GM19324 (cell line): Measurements from ENCODE around the gene CEP126.
"Not testable (repeated sequence)": the region's sequence is repeated elsewhere in the genome, so short reads cannot be mapped to it uniquely, and the experiment has no call there.

Source experiments
- ATAC-seq: cut with Tn5 transposase; IDR thresholded peaks from one replicate; pipeline ENCODE4 v1.9.1; 2021; ENCODE audit warnings: mild to moderate bottlenecking, moderate library complexity; ENCODE audit not compliant: unreplicated experiment, low FRiP score

Gene CEP126

GRCh38 chr11:101929294-101929915 is 14.6 kb downstream of the CEP126 start:
- no peak for ATAC-seq

DNA sequence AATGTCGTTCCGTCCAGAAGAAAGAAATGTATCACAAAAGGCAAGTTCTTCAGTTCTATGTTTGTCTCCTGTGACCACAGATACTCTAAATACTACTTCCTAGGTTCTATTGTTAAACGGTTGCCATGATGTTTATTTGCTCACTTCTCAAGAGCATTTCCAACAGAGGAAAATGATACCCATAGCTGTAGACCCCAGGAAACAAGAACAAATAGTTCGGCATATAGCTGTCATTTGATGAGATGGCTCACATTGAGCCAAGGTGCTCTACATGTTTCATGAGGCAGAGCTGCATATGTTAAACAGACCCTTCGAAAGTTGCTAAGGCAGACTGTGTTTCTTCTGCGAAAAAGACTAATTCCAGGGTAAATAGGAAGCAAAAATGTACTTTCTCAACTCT is 16.9 kb downstream of the CEP126 start:
- ATAC-seq: no peak

GRCh38 chr11:101940901-101941520 is 26.2 kb downstream of the CEP126 start:
- ATAC-seq: no peak

- ATAC-seq: no peak
These were observed 30.1 kb downstream of the CEP126 start for GRCh38 chr11:101944923-101945322.

- no peak for ATAC-seq
These were observed 30.6 kb downstream of the CEP126 start for GRCh38 chr11:101945448-101945847.

DNA sequence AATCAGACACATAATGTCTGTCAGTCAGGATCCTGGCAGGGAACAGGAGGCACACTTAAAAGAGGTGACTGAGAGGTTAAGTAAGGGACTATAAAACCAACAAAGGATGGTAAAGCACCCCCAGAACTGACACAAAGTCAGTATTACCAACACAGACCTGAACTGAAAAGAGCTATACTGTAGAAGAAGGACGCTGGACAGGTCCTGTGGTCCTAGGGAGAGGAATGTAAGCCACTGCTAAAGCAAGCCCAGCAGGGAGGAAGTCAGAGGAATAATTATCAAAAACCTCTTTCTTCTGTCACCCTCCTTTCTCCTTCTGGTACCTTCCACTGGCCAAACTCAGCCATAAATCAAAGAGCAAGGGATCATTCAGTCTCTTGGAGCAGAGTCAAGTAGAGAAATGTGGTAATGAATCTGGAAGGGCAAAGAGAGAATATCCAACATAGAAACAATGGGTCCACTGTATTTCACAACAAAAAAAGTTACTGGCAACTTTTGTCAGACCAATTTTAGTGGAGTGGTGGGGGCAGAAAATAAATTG is 34.9 kb downstream of the CEP126 start:
- no peak for ATAC-seq

DNA sequence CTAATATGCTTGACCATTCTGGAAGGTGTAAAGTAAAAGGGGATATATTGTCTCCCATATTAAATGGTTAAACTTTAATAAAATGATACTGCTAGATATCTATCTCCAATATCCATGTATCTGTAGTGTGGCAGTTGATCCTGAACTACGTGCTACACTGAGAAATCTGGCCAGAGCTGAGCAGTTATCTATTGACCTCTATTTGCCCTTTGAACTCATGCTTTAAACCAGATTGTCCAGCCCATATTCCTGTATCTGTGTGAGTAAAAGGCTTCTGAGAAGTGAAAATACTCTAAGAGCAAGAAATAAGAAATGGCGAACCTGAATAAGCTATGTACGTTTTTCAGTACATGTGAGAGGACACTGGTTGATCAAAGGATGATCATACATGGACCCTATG is 40.5 kb downstream of the CEP126 start:
- ATAC-seq: no peak

GRCh38 chr11:101955701-101956100 is 40.9 kb downstream of the CEP126 start:
- ATAC-seq: no peak

DNA sequence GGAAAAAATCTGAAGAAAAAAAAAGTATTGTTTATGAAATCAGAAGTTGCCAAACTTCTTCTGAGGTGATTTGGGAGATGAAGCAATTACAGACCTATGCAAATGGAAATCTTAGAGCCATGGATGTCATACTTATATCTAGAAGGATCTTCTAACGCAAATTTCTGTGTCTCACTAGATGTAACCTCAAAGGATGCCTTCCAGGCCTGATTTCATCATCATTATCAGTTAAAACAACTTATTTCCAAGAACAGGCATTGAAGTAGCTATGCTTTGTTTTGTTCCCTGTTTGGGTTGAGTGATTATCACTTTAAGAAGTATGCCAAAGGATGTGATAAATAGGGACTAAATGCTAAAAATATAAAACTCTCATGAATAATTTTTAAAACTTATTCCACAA is 45.4 kb downstream of the CEP126 start:
- no peak for ATAC-seq

GRCh38 chr11:101964200-101964599 is 49.4 kb downstream of the CEP126 start:
- not testable (repeated sequence) for ATAC-seq

GRCh38 chr11:101974255-101974654 is 59.4 kb downstream of the CEP126 start:
- no peak for ATAC-seq

DNA sequence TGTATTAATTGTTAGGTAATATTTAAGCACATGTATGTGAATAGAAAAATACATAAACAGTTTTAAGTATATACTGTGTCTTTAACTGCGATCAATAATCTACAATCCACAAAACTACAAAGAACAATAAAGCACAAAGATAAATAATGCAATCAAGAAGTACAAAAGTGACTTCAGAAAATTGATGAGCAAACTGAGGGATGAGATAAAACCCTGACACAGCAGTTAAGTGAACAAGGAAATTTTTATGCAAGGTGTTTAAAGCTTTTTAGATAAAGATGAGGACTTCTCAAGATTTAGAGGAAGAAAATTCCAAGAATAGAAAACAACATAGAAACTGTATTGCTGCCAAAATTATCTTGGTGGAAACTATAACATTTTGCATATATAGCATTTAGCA is 60.0 kb downstream of the CEP126 start:
- no peak for ATAC-seq

DNA sequence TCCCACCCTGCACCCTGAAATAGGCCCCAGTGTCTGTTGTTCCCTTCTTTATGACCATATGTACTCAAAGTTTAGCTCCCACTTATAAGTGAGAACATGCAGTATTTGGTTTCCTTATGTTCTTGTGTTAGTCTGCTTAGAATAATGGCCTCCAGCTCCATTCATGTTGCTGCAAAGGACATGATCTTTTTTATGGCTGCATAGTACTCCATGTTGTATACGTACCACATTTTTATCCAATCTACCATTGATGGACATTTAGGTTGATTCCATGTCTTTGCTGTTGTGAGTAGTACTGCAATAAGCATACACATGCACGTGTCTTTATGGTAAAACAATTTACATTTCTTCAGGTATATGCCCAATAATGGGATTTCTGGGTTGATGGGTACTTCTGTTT is 60.9 kb downstream of the CEP126 start:
- ATAC-seq: no peak

GRCh38 chr11:101987370-101987769 is 72.6 kb downstream of the CEP126 start:
- ATAC-seq: no peak

- no peak for ATAC-seq
These were observed 78.4 kb downstream of the CEP126 start for GRCh38 chr11:101993172-101993571.

GRCh38 chr11:101994052-101994469 is 79.3 kb downstream of the CEP126 start:
- ATAC-seq: not testable (repeated sequence)

DNA sequence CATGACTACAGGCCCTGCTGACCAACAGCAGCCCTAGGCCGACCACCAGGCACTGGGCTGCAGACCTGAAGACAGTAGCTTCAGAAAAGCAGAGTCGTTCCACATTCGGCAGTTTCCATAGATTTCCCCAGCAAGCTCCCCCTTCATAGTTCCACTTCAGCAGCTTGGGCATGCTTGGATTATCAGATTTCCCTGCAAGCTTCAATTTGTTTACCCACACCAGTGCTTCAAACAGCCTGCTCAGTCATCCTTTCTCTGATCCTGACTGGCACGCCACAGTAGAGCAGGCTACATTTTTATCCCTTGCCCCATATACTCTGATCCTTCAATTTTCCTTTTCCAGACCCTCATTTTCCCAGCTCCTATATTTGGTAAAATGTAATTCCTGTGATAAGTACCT is 81.3 kb downstream of the CEP126 start:
- no peak for ATAC-seq

GRCh38 chr11:102001657-102002338 is 87.0 kb downstream of the CEP126 start:
- no peak for ATAC-seq

GRCh38 chr11:102004220-102004619 is 89.4 kb downstream of the CEP126 start:
- ATAC-seq: no peak

- ATAC-seq: no peak
These were observed 90.5 kb downstream of the CEP126 start for GRCh38 chr11:102005306-102005705.

DNA sequence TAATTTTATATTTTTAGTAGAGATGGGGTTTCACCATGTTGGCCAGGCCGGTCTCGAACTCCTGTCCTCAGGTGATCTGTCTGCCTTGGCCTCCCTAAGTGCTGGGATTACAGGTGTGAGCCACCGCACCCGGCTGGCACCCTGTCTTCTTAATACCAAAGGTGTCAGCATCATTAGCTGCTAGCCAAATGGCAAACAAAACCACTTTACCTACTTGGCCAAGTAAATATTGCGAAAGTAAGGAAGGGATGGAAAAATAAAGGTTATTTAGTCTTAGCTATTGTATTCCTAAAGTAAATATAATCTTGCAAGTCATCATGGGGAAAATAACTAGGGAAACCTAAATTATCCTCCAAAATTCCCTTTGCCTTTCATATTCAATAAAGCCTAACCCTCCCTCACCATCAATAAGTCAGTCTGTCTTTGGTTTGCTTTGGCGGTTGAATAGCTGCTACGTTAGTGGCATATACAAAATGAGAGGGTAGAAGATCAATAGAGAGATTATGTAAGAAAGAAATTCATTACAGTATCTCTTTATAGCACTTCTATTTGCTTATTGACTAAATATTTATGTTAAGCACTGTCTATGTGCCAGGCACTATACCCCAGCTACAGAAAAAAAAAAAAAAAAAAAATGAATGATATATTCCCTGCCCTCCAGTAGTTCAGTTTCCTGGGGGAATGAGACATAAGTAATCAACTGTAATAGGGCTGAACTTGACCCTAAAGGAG is 92.2 kb downstream of the CEP126 start:
- no peak for ATAC-seq
